ENCODE results near the gene SEPTIN5. TPM values are rescaled to one million over a fixed set of nuclear protein-coding genes. Genes with fewer than 3 reads are reported as not detected.

SEPTIN5 gene
- total RNA-seq, 1 donor from 2014 or later: 141 TPM

DNA sequence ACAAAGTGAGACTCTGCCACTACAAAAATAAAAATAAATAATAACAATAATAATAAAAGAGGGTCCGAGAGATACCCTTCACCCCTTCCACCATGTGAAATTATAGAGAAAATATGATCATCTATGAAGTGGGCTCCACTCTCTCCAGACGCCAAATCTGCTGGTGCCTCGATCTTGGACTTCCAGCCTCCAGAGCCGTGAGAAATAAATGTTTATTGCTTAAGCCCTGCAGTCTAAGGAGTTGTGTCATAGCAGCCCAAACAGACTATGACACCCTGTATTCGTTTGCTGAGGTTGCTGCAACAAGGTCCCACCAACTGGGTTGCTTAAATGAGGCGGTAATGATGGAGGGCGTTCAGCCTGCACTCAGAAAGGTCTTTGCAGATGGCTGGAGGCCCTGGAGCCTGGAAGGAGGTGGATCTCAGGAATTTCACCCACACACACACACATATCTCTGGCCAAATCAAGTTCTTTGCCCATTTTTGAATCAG is 7.6 kb upstream of the SEPTIN5 start:
- H3K4me1 ChIP-seq: peaks cover 11% of the 10 kb centered on the region
- no peak overlapping the region for H3K4me3 ChIP-seq
- no peak overlapping the region for H3K27ac ChIP-seq (replicated peaks)
- DNase-seq: no peak
- TF ChIP-seq, protein P1, sequence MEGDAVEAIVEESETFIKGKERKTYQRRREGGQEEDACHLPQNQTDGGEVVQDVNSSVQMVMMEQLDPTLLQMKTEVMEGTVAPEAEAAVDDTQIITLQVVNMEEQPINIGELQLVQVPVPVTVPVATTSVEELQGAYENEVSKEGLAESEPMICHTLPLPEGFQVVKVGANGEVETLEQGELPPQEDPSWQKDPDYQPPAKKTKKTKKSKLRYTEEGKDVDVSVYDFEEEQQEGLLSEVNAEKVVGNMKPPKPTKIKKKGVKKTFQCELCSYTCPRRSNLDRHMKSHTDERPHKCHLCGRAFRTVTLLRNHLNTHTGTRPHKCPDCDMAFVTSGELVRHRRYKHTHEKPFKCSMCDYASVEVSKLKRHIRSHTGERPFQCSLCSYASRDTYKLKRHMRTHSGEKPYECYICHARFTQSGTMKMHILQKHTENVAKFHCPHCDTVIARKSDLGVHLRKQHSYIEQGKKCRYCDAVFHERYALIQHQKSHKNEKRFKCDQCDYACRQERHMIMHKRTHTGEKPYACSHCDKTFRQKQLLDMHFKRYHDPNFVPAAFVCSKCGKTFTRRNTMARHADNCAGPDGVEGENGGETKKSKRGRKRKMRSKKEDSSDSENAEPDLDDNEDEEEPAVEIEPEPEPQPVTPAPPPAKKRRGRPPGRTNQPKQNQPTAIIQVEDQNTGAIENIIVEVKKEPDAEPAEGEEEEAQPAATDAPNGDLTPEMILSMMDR (IDR thresholded peaks at IDR 0.05; ENCODE audit: borderline replicate concordance): no peak
- no peaks in the 10 kb centered on the region for H3K9me3 ChIP-seq (replicated peaks)
- no peaks in the 10 kb centered on the region for H3K36me3 ChIP-seq
- intact Hi-C loops (cut with micrococcal nuclease): no loop called here
- peaks cover 45% of the 10 kb centered on the region for H3K27me3 ChIP-seq (ENCODE audit: low read depth)

DNA sequence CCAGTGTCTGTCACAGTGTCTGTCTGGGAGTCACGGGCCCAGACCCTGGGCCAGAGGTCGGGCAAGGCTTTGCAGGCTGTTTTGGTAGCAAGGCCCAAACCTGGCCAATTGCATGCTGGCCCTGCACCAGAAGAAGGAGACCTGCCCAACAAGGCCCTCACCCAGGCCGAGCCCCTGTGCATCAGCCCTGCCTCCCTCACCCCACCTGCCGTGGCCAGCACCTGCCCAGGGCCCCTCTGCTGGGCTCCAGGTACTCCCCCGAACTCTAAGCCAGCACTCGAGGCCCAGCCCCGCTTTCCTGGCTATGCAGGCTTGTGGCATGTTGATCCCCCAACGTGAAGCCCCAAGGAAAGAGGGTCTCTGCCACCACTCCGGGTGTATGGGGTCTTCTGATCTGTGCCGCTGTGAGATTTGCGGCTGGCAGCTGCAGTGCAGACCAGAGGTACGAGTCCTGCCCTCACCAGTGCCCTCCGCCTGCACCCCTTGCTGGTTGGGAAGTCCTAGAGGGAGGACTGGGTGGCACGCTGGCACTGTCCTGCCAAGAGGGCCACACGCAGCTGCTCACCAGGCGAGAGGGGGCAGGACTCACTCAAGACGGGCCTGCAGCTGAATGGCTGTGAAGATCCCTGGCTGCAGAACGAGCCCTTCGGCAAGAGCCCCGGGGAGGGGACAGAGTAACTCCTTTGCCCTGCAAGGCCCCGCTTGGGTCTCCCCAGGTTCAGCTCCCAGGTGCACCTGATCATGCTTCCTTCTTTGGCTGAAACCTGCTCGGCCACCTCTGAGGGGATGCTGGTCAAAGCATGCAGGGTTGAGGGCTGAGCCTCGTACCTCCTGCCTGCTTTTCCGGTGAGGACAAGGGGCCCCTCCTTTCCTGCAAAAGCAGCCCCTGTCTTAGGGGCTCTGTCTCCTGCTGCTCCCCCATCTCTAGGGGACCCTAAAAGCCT is 6.7 kb upstream of the SEPTIN5 start:
- no peaks in the 10 kb centered on the region for H3K36me3 ChIP-seq
- TF ChIP-seq, protein P1 (IDR thresholded peaks at IDR 0.05; ENCODE audit: borderline replicate concordance): no peak
- H3K9me3 ChIP-seq (replicated peaks): no peaks in the 10 kb centered on the region
- no peak overlapping the region for H3K4me3 ChIP-seq
- peaks cover 45% of the 10 kb centered on the region for H3K27me3 ChIP-seq (ENCODE audit: low read depth)
- no peak for DNase-seq
- no peak overlapping the region for H3K27ac ChIP-seq (replicated peaks)
- H3K4me1 ChIP-seq: peaks cover 11% of the 10 kb centered on the region
- intact Hi-C loops (cut with micrococcal nuclease): no loop called here

DNA sequence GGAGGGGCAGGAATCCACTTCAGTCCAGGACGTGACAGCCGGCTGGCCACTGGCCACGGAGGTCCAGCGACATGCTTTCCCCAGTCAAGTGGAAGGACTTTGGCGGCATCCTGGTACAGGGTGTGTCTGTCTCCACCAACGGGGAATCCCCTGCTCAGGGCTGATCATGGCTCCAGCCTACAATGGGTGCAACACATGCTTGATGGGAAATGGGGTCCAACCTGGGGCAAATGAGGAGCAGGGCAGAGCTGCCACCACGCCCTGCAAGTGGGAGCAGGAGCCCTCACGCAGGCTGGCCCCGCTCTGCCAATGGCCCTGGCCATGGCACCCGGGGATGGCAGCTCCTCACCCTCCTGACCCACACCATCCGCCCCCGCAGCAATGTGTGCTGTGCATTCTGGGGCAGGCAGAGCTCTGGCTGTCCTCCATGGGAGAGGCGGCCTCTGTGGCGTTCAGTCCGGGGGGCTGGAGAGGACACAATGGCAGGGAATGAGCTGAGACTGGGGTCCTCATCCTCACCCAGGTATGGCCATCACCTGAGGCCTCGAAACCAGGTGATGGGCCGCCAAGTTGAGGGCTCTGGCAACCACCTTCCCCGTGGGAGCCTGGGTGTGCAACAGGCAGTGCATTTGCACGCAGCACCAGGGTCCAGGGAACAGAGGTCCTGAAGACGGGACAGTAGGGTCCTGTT is 5.8 kb upstream of the SEPTIN5 start:
- Histone ChIP-seq H3K4me3 (no peak overlapping the region), H3K9me3 (replicated peaks) (no peaks in the 10 kb centered on the region), H3K27me3 (ENCODE audit: low read depth) (peaks cover 46% of the 10 kb centered on the region), H3K4me1 (peaks cover 11% of the 10 kb centered on the region), H3K36me3 (no peaks in the 10 kb centered on the region), H3K27ac (replicated peaks) (no peak overlapping the region)
- TF ChIP-seq, protein P1 (IDR thresholded peaks at IDR 0.05; ENCODE audit: borderline replicate concordance): no peak
- intact Hi-C loops (cut with micrococcal nuclease): no loop called here
- DNase-seq: no peak

DNA sequence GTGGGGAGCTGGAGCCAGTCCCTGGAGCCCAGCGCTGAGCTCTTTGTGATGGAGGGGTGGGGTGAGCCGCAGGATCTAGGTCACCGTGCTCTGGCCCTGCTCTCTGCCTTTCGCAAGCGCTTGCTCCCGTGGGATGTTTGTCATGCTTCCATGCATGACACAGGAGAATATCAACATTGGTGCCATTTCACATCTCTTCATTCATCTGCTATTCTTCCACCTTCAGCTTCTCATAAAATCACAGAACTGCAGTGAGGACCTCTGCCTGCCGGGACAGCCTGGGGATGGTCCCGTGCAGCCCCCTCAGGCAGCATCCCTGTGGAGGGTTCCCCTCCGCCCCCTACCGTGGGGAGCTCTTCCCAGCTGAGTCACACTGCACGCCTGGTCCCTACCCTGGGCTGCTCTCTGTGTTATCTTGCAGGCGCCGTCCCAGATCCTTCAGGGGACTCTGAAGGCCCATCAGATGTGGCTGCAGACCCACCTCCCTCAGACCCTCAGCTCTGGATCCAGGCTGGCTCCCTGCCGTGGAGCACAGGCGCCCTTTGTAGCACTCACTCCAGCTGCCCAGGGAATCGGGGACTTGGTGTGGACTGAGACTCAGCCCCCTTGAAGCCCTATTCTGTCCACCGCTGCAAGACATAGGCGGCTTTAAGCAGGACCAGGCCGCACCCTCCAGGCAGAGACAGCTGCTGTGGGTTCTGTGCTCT is 5.1 kb upstream of the SEPTIN5 start:
- H3K27me3 ChIP-seq (ENCODE audit: low read depth): peaks cover 50% of the 10 kb centered on the region
- H3K4me3 ChIP-seq: no peak overlapping the region
- DNase-seq: peak; percentile 66
- no peaks in the 10 kb centered on the region for H3K36me3 ChIP-seq
- H3K27ac ChIP-seq (replicated peaks): no peak overlapping the region
- no peaks in the 10 kb centered on the region for H3K9me3 ChIP-seq (replicated peaks)
- intact Hi-C loops (cut with micrococcal nuclease): no loop called here
- peaks cover 15% of the 10 kb centered on the region for H3K4me1 ChIP-seq
- TF ChIP-seq, protein P1 (IDR thresholded peaks at IDR 0.05; ENCODE audit: borderline replicate concordance): no peak
